ENCODE measurements around the gene CKAP2L.

GRCh38 chr2:112783187-112783714, 18.8 kb upstream of the CKAP2L start:
- TF ChIP-seq CTCF (IDR thresholded peaks at IDR 0.05; ENCODE audit: low read depth, low read length, missing input control): no peak
- no peak for TF ChIP-seq HNF4A (conservative IDR thresholded peaks at IDR 0.05)
- no peak for TF ChIP-seq EGR1 (IDR thresholded peaks at IDR 0.05; ENCODE audit: low read depth in 2 of 2)
- TF ChIP-seq YY1 (IDR thresholded peaks at IDR 0.05): no peak
- no peak for TF ChIP-seq GABPA (IDR thresholded peaks at IDR 0.05 in 1 of 2, conservative IDR thresholded peaks at IDR 0.05 in 1 of 2)
- no peak for TF ChIP-seq SP1 (IDR thresholded peaks at IDR 0.05)
- no peak for TF ChIP-seq RAD21 (IDR thresholded peaks at IDR 0.05)
- no peak for TF ChIP-seq JUND (IDR thresholded peaks at IDR 0.05)

All from liver (tissue), 3 donors.